Neural cell (in vitro differentiated cells): ENCODE data around the gene RASAL3. TPM values are rescaled to one million over a fixed set of nuclear protein-coding genes. Genes with fewer than 3 reads are reported as not detected.

Source experiments
- H2AFZ ChIP-seq: fragments of 200-600, 300-800 bp; sonication (generic), shearing (Covaris generic); 2 replicates; pipeline ENCODE4 v1.6.0; 2014; ENCODE audit warnings: low read depth, mild to moderate bottlenecking, antibody characterized with exemption, low read length, moderate library complexity
- H3F3A ChIP-seq: fragments of 200-600 bp; shearing (Covaris generic); 2 replicates; pipeline ENCODE4 v1.6.1; 2016; ENCODE audit warnings: mild to moderate bottlenecking, moderate library complexity, mixed read lengths, antibody characterized with exemption, low read length; ENCODE audit not compliant: insufficient read depth, poor library complexity, severe bottlenecking
- H3K27ac ChIP-seq: fragments of 200-600, 300-800 bp; sonication (generic), shearing (Covaris generic); 2 replicates; pipeline ENCODE4 v1.5.1; 2014; ENCODE audit warnings: mild to moderate bottlenecking, low read length, moderate library complexity
- H3K27me3 ChIP-seq: fragments of 300-800, 200-600 bp; sonication (generic), shearing (Covaris generic); 2 replicates; pipeline ENCODE4 v1.6.0; 2014; ENCODE audit warnings: mild to moderate bottlenecking, low read depth, low read length, moderate library complexity; ENCODE audit not compliant: insufficient read depth
- H3K36me3 ChIP-seq: fragments of 300-800, 200-600 bp; sonication (generic), shearing (Covaris generic); 2 replicates; pipeline ENCODE4 v1.5.1; 2014; ENCODE audit warnings: mild to moderate bottlenecking, antibody characterized with exemption, low read length, moderate library complexity; ENCODE audit not compliant: insufficient read depth
- H3K4me2 ChIP-seq: fragments of 300-800, 200-600 bp; sonication (generic), shearing (Covaris generic); 2 replicates; pipeline ENCODE4 v1.6.0; 2014; ENCODE audit warnings: mild to moderate bottlenecking, low read length
- H3K4me3 ChIP-seq: fragments of 300-800, 200-600 bp; sonication (generic), shearing (Covaris generic); 2 replicates; pipeline ENCODE4 v1.5.1; 2014; ENCODE audit warnings: mild to moderate bottlenecking, low read length, moderate library complexity
- H3K79me2 ChIP-seq: fragments of 200-600 bp; shearing (Covaris generic); replicated peaks from 2 replicates; pipeline ENCODE4 v1.6.0; 2014; ENCODE audit warnings: mild to moderate bottlenecking, low read length, moderate library complexity; ENCODE audit not compliant: insufficient read depth
- H3K9ac ChIP-seq: fragments of 300-800, 200-600 bp; sonication (generic), shearing (Covaris generic); 2 replicates; pipeline ENCODE4 v1.6.1; 2016; ENCODE audit warnings: mild to moderate bottlenecking, low read length, mixed read lengths
- H3K9me2 ChIP-seq: fragments of 200-600 bp; shearing (Covaris generic); 2 replicates; pipeline ENCODE4 v1.6.1; 2016; ENCODE audit warnings: mild to moderate bottlenecking, low read length, mixed read lengths; ENCODE audit not compliant: insufficient read depth
- H3K9me3 ChIP-seq: fragments of 200-600, 300-800 bp; sonication (generic), shearing (Covaris generic); 2 replicates; pipeline ENCODE4 v1.6.1; 2016; ENCODE audit warnings: mild to moderate bottlenecking, mixed run types, low read length, moderate library complexity, mixed read lengths
- H4K20me1 ChIP-seq: fragments of 200-600 bp; shearing (Covaris generic); 2 replicates; pipeline ENCODE4 v1.6.1; 2016; ENCODE audit warnings: mild to moderate bottlenecking, mixed run types; ENCODE audit not compliant: insufficient read depth
- CTCF ChIP-seq: fragments of 450-650 bp; IDR thresholded peaks from 2 replicates; pipeline ENCODE4 v1.5.1; 2014; ENCODE audit warnings: antibody characterized with exemption, mild to moderate bottlenecking, moderate library complexity; ENCODE audit not compliant: poor library complexity, severe bottlenecking
- EP300 ChIP-seq: fragments of 450-650 bp; conservative IDR thresholded peaks from 2 replicates; pipeline ENCODE4 v1.6.1; 2014; ENCODE audit warnings: antibody characterized with exemption, mild to moderate bottlenecking, moderate library complexity; ENCODE audit not compliant: poor library complexity, severe bottlenecking
- EZH2 ChIP-seq: fragments of 200-600, 300-800 bp; shearing (Covaris generic), sonication (generic); IDR thresholded peaks from 2 replicates; pipeline ENCODE4 v1.6.1; 2014; ENCODE audit warnings: antibody characterized with exemption, low read length, borderline replicate concordance, mild to moderate bottlenecking; ENCODE audit not compliant: insufficient read depth, poor library complexity, severe bottlenecking
- MXI1 ChIP-seq: fragments of 450-650 bp; conservative IDR thresholded peaks from 2 replicates; pipeline ENCODE4 v1.6.1; 2014; ENCODE audit warnings: antibody characterized with exemption, mild to moderate bottlenecking; ENCODE audit not compliant: poor library complexity, severe bottlenecking
- POLR2AphosphoS5 ChIP-seq: IDR thresholded peaks from 2 replicates; pipeline ENCODE4 v1.6.1; 2012
- SMC3 ChIP-seq: fragments of 450-650 bp; conservative IDR thresholded peaks from 2 replicates; pipeline ENCODE4 v1.6.1; 2014; ENCODE audit warnings: antibody characterized with exemption, mild to moderate bottlenecking, moderate library complexity; ENCODE audit not compliant: poor library complexity
- TAF1 ChIP-seq: IDR thresholded peaks from 2 replicates; pipeline ENCODE4 v1.6.1; 2012; ENCODE audit warnings: low read depth
- polyA plus RNA-seq: library from polyadenylated mRNA; depleted of rRNA; stranded (reverse); fragments of >200 nt; gene quantifications from 2 replicates; pipeline ENCODE4 v1.2.3, GENCODE V29; 2014
- TF ChIP-seq, protein P1 (sequence below): IDR thresholded peaks from 2 replicates; pipeline ENCODE4 v1.6.1; 2012; ENCODE audit warnings: borderline replicate concordance

RASAL3 gene
- polyA plus RNA-seq, 1 donor from 2014 or later: 1.1 TPM

GRCh38 chr19:15427350-15427700 is 37.0 kb downstream of the RASAL3 start:
- Histone ChIP-seq H3K36me3 (peaks cover 20% of the 10 kb centered on the region), H4K20me1 (no peaks in the 10 kb centered on the region), H3K9me3 (no peaks in the 10 kb centered on the region), H3K79me2 (peaks cover 26% of the 10 kb centered on the region), H3K4me3 (no peak overlapping the region), H3K9ac (no peak overlapping the region), H2AFZ (no peak overlapping the region), H3F3A (no peaks in the 10 kb centered on the region), H3K9me2 (no peaks in the 10 kb centered on the region), H3K4me2 (no peak overlapping the region), H3K27ac (no peak overlapping the region), H3K27me3 (no peaks in the 10 kb centered on the region)
- TF ChIP-seq POLR2AphosphoS5 (no peak), EZH2 (no peak)
- TF ChIP-seq, protein P1, sequence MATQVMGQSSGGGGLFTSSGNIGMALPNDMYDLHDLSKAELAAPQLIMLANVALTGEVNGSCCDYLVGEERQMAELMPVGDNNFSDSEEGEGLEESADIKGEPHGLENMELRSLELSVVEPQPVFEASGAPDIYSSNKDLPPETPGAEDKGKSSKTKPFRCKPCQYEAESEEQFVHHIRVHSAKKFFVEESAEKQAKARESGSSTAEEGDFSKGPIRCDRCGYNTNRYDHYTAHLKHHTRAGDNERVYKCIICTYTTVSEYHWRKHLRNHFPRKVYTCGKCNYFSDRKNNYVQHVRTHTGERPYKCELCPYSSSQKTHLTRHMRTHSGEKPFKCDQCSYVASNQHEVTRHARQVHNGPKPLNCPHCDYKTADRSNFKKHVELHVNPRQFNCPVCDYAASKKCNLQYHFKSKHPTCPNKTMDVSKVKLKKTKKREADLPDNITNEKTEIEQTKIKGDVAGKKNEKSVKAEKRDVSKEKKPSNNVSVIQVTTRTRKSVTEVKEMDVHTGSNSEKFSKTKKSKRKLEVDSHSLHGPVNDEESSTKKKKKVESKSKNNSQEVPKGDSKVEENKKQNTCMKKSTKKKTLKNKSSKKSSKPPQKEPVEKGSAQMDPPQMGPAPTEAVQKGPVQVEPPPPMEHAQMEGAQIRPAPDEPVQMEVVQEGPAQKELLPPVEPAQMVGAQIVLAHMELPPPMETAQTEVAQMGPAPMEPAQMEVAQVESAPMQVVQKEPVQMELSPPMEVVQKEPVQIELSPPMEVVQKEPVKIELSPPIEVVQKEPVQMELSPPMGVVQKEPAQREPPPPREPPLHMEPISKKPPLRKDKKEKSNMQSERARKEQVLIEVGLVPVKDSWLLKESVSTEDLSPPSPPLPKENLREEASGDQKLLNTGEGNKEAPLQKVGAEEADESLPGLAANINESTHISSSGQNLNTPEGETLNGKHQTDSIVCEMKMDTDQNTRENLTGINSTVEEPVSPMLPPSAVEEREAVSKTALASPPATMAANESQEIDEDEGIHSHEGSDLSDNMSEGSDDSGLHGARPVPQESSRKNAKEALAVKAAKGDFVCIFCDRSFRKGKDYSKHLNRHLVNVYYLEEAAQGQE: no peak

DNA sequence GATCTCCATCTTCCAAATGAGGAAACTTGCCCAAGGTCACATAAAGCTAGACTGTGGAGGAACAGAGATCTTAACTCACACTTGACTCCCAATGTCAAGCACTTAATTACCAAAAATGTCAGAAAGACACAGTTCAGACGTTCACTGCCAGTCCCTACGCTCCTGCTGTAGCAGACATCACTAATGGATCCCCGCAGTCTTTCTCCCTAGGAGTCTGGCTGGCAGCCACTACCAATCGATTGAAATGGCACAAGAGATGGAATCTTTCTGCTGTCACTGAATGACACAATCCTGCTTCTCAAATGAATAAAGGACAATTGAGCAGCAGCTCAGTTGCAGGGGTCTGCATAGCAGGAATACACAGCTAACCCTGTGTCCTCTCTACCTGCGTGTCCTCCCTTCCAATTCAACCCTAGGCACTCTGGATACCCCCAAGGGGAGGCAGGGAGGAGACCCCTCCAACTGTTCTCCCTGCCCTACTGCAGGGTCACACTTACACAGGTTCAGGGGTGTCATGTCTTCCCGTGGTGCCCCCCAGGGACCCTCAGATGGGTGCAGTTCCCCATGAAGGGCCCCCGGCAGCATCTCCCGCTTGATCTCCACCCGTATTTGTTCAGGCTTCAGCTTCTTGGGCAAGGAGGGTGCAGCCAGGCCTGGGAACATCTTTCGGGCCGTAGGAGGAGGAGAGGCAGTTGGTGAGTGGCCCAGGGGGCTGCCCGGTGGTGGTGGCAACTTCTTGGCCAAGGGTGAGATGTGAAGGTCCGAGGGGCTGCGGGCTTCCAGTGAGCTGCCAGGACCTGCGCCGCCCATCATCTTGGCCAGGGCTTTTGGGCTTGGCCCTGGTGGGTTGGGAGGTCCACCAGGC is 37.6 kb downstream of the RASAL3 start:
- peaks cover 20% of the 10 kb centered on the region for H3K36me3 ChIP-seq

More for the DNA sequence above, 37.6 kb downstream of the RASAL3 start:
- Histone ChIP-seq H3K27me3 (no peaks in the 10 kb centered on the region), H3K79me2 (peaks cover 21% of the 10 kb centered on the region), H3K4me3 (no peak overlapping the region), H4K20me1 (no peaks in the 10 kb centered on the region), H3K27ac (no peak overlapping the region), H3K9me3 (no peaks in the 10 kb centered on the region), H3K9ac (no peak overlapping the region), H3K4me2 (no peak overlapping the region), H3K9me2 (no peaks in the 10 kb centered on the region), H3F3A (no peaks in the 10 kb centered on the region), H2AFZ (no peak overlapping the region)
- TF ChIP-seq CTCF (no peak), EZH2 (no peak), MXI1 (no peak), TAF1 (no peak), SMC3 (no peak), EP300 (no peak)
- TF ChIP-seq, protein P1: no peak
